ENCODE data around the gene HTRA1.

HTRA1 gene

GRCh38 chr10:122546242-122546641, 84.9 kb downstream of the HTRA1 start:
- TF ChIP-seq EZH2phosphoT487 (conservative IDR thresholded peaks at IDR 0.05; ENCODE audit: low read length) (no peak), CTCF (IDR thresholded peaks at IDR 0.05; ENCODE audit: insufficient read depth, low read length, poor library complexity, severe bottlenecking) (no peak)

GRCh38 chr10:122548407-122549085, 87.2 kb downstream of the HTRA1 start:
- H3K79me2 ChIP-seq (ENCODE audit: insufficient read depth, low read length), result no peaks in the 10 kb centered on the region
- no peak overlapping the region for H3K9ac ChIP-seq (ENCODE audit: low read length)
- no peak overlapping the region for H2AFZ ChIP-seq (ENCODE audit: low read depth, low read length, severe bottlenecking)
- H3F3A ChIP-seq (ENCODE audit: insufficient read depth), result no peaks in the 10 kb centered on the region
- H3K27ac ChIP-seq (ENCODE audit: low read depth, low read length), result no peak overlapping the region
- no peak for TF ChIP-seq EZH2phosphoT487 (conservative IDR thresholded peaks at IDR 0.05; ENCODE audit: low read length)
- no peak for TF ChIP-seq CTCF (IDR thresholded peaks at IDR 0.05; ENCODE audit: insufficient read depth, low read length, poor library complexity, severe bottlenecking)
- no peak overlapping the region for H3K4me2 ChIP-seq (ENCODE audit: low read depth, low read length, poor library complexity, severe bottlenecking)
- no peaks in the 10 kb centered on the region for H4K20me1 ChIP-seq (ENCODE audit: low read depth, low read length)
- no peaks in the 10 kb centered on the region for H3K9me2 ChIP-seq (replicated peaks; ENCODE audit: insufficient read depth, low read length)
- no peaks in the 10 kb centered on the region for H3K9me3 ChIP-seq (ENCODE audit: insufficient read depth, low read length)
- H3K27me3 ChIP-seq (ENCODE audit: low read length), result no peaks in the 10 kb centered on the region
- no peak overlapping the region for H3K4me3 ChIP-seq (ENCODE audit: insufficient read depth, low read length, poor library complexity, severe bottlenecking)
- no peaks in the 10 kb centered on the region for H3K36me3 ChIP-seq (ENCODE audit: low read length)

More at GRCh38 chr10:122546242-122546641, 84.9 kb downstream of the HTRA1 start:
- no peaks in the 10 kb centered on the region for H4K20me1 ChIP-seq (ENCODE audit: low read depth, low read length)
- no peak overlapping the region for H2AFZ ChIP-seq (ENCODE audit: low read depth, low read length, severe bottlenecking)
- H3K36me3 ChIP-seq (ENCODE audit: low read length), result no peaks in the 10 kb centered on the region
- H3K79me2 ChIP-seq (ENCODE audit: insufficient read depth, low read length), result no peaks in the 10 kb centered on the region
- H3K9me2 ChIP-seq (replicated peaks; ENCODE audit: insufficient read depth, low read length), result no peaks in the 10 kb centered on the region
- H3K9me3 ChIP-seq (ENCODE audit: insufficient read depth, low read length), result no peaks in the 10 kb centered on the region
- H3K27me3 ChIP-seq (ENCODE audit: low read length), result no peaks in the 10 kb centered on the region
- no peaks in the 10 kb centered on the region for H3F3A ChIP-seq (ENCODE audit: insufficient read depth)
- H3K4me2 ChIP-seq (ENCODE audit: low read depth, low read length, poor library complexity, severe bottlenecking), result no peak overlapping the region
- H3K9ac ChIP-seq (ENCODE audit: low read length), result no peak overlapping the region
- no peak overlapping the region for H3K4me3 ChIP-seq (ENCODE audit: insufficient read depth, low read length, poor library complexity, severe bottlenecking)
- no peak overlapping the region for H3K27ac ChIP-seq (ENCODE audit: low read depth, low read length)

GRCh38 chr10:122549636-122550035, 88.3 kb downstream of the HTRA1 start:
- H3F3A ChIP-seq (ENCODE audit: insufficient read depth), result no peaks in the 10 kb centered on the region
- TF ChIP-seq EZH2phosphoT487 (conservative IDR thresholded peaks at IDR 0.05; ENCODE audit: low read length) (no peak), CTCF (IDR thresholded peaks at IDR 0.05; ENCODE audit: insufficient read depth, low read length, poor library complexity, severe bottlenecking) (no peak)
- no peak overlapping the region for H3K4me2 ChIP-seq (ENCODE audit: low read depth, low read length, poor library complexity, severe bottlenecking)
- H2AFZ ChIP-seq (ENCODE audit: low read depth, low read length, severe bottlenecking), result no peak overlapping the region
- no peaks in the 10 kb centered on the region for H3K9me2 ChIP-seq (replicated peaks; ENCODE audit: insufficient read depth, low read length)
- H3K27ac ChIP-seq (ENCODE audit: low read depth, low read length), result no peak overlapping the region
- no peaks in the 10 kb centered on the region for H4K20me1 ChIP-seq (ENCODE audit: low read depth, low read length)
- no peak overlapping the region for H3K4me3 ChIP-seq (ENCODE audit: insufficient read depth, low read length, poor library complexity, severe bottlenecking)
- H3K9ac ChIP-seq (ENCODE audit: low read length), result no peak overlapping the region
- H3K36me3 ChIP-seq (ENCODE audit: low read length), result no peaks in the 10 kb centered on the region
- H3K27me3 ChIP-seq (ENCODE audit: low read length), result no peaks in the 10 kb centered on the region
- H3K79me2 ChIP-seq (ENCODE audit: insufficient read depth, low read length), result no peaks in the 10 kb centered on the region
- H3K9me3 ChIP-seq (ENCODE audit: insufficient read depth, low read length), result no peaks in the 10 kb centered on the region

Measured in SU-DHL-6 (cell line).